SK-N-SH (cell line): ENCODE measurements around the gene SV2B.

ENCODE experiments used
- CHD2 ChIP-seq: fragments of 150-350 bp; IDR thresholded peaks from 2 replicates; pipeline ENCODE4 v1.6.1; 2018; ENCODE audit warnings: low read length; ENCODE audit not compliant: partially characterized antibody
- CTCF ChIP-seq: fragments of 200-600 bp; sonication (generic); IDR thresholded peaks from 2 replicates; pipeline ENCODE4 v1.6.1; 2017; ENCODE audit warnings: antibody characterized with exemption, mild to moderate bottlenecking, moderate library complexity
- FOXJ3 ChIP-seq: sonication (generic); formaldehyde crosslinking; IDR thresholded peaks from 2 replicates; pipeline ENCODE4 v1.5.1; 2020; ENCODE audit warnings: mild to moderate bottlenecking, missing genetic modification reagents
- GATA2 ChIP-seq: sonication (generic); formaldehyde crosslinking; IDR thresholded peaks from 2 replicates; pipeline ENCODE4 v1.5.0; 2020; ENCODE audit warnings: mild to moderate bottlenecking, missing genetic modification reagents
- MXI1 ChIP-seq: IDR thresholded peaks from 2 replicates; pipeline ENCODE4 v1.6.1; 2012; ENCODE audit warnings: mild to moderate bottlenecking, low read depth, low read length, improper control_type of control experiment
- NRF1 ChIP-seq: IDR thresholded peaks from 2 replicates; pipeline ENCODE4 v1.6.1; 2012; ENCODE audit warnings: low read depth, mild to moderate bottlenecking, low read length
- POLR2AphosphoS5 ChIP-seq: IDR thresholded peaks from 2 replicates; pipeline ENCODE4 v1.6.1; 2012; ENCODE audit warnings: low read depth, low read length
- REST ChIP-seq: IDR thresholded peaks from 2 replicates; pipeline ENCODE4 v1.6.1; 2012; ENCODE audit warnings: mild to moderate bottlenecking, low read depth, low read length, moderate library complexity
- TCF12 ChIP-seq: IDR thresholded peaks from 2 replicates; pipeline ENCODE4 v1.4.0; 2012
- YY1 ChIP-seq: IDR thresholded peaks from 2 replicates; pipeline ENCODE4 v1.4.0; 2012; ENCODE audit warnings: low read depth, mild to moderate bottlenecking

DNA sequence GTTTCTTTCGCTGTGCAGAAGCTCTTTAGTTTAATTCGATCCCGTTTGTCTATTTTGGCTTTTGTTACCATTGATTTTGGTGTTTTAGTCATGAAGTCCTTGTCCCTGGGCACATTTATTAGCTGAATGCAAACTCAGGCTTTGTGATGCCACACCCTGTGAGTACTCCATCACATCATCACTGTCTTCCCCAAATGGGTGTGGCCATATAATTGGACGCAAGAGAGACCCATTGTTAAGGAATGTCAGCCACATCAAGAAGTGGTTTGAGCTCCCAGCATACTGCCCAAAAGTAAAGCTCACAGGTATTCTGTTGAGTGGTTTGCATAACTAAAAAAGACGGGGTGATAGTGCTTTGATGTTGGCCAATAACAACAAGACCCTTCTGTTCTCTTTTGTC lies 245.7 kb downstream of the SV2B start:
- no peak for TF ChIP-seq MXI1
- no peak for TF ChIP-seq FOXJ3
- no peak for TF ChIP-seq REST
- TF ChIP-seq CTCF = no peak
- no peak for TF ChIP-seq POLR2AphosphoS5
- TF ChIP-seq CHD2 = no peak
- TF ChIP-seq TCF12 = no peak
- no peak for TF ChIP-seq GATA2 (CRISPR knock-in tag)
- no peak for TF ChIP-seq NRF1
- no peak for TF ChIP-seq YY1
